Activated T-cell treated with anti-CD3 and anti-CD28 coated beads, Interleukin-2, amount 50 U/mL, for 24 hours (primary cell): ENCODE measurements around the gene CELF6.

Experiments used
- DNase-seq: peaks from one replicate; pipeline ENCODE4 v3.0.0-alpha.2; 2020
- H3K27ac Mint-ChIP-seq: 2 replicates; pipeline ENCODE4 v1.8.0; 2020; ENCODE audit warnings: mild to moderate bottlenecking, mixed read lengths
- H3K27me3 Mint-ChIP-seq: 2 replicates; pipeline ENCODE4 v1.8.0; 2020; ENCODE audit warnings: mixed read lengths
- H3K36me3 Mint-ChIP-seq: 2 replicates; pipeline ENCODE4 v1.8.0; 2020; ENCODE audit warnings: low read depth, mixed read lengths
- H3K4me1 Mint-ChIP-seq: 2 replicates; pipeline ENCODE4 v1.8.0; 2020; ENCODE audit warnings: low read depth, mixed read lengths
- H3K4me3 Mint-ChIP-seq: 2 replicates; pipeline ENCODE4 v1.8.0; 2020; ENCODE audit warnings: mild to moderate bottlenecking, moderate library complexity, mixed read lengths
- H3K9me3 Mint-ChIP-seq: 2 replicates; pipeline ENCODE4 v1.8.0; 2020; ENCODE audit warnings: mixed read lengths

The CELF6 gene

DNA sequence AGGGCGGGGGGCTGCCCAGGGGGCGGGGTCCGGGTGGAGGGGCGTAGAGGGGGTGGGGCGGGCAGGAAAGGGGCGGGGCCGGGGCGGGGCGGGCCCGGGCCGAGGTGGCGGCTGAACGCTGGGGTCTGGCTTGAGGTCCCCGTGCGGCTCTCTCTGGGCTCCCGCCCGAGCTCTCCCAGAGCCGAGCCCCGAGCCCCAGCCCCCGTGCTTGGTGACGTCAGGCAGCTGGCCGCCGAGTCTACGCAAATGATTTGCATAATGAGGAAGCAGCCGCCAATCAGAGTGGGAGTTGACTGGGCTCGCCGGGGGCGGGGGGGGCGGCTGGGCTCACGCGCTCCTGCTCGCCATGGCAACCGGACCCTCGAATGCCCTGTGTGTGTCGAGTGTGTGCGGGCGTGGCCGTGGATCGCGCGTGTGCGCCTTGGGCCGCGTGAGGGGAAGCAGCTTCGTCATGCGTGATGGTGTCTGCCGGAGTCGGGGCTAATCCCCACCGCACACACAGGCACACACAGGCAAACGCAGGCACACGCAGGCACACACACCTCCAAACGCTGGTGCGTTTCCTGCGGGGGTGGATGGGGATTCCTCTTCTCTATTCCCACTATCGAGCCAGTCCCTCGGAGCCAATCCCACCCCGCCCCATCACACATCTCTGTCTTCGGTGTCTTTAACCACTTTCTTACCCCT is at the start of gene CELF6:
CELF6 (minus strand) TSS at position 173 of the 687 bp plus-strand sequence. CDS start 283 bp downstream, outside the sequence.
- H3K27me3 Mint-ChIP-seq, result peaks cover 8% of the 10 kb centered on the region
- DNase-seq, result peak; percentile 78
- peaks cover 21% of the 10 kb centered on the region for H3K4me1 Mint-ChIP-seq
- H3K9me3 Mint-ChIP-seq, result peaks cover 3% of the 10 kb centered on the region
- H3K36me3 Mint-ChIP-seq, result peaks cover 7% of the 10 kb centered on the region
- peak within 1 kb of the TSS; percentile 80 for H3K4me3 Mint-ChIP-seq
- peak within 1 kb of the TSS; percentile 27 for H3K27ac Mint-ChIP-seq

DNA sequence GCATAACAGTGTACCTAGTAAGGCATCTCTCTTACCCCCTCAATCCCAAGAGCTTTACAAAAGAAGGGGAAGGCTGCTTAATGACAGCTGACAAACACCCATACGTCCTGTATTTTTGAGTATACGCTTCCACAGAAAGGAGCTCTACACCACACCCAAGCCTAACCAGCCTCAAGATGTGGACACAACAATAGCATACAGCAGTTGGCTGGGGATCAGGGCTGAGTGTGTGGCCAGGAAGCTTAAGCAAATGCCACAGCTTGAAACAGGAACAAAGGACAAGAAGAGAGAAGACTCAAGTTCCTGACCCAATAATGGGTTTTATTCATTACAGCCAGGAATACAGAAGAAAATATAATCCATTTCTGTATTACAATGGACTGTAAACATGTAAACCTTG is 48.9 kb upstream of the CELF6 start:
- H3K27me3 Mint-ChIP-seq, result no peaks in the 10 kb centered on the region
- H3K27ac Mint-ChIP-seq, result no peak overlapping the region
- H3K36me3 Mint-ChIP-seq, result peaks cover 62% of the 10 kb centered on the region
- DNase-seq, result no peak
- peaks cover 62% of the 10 kb centered on the region for H3K4me1 Mint-ChIP-seq
- no peaks in the 10 kb centered on the region for H3K9me3 Mint-ChIP-seq
- H3K4me3 Mint-ChIP-seq, result no peak overlapping the region

DNA sequence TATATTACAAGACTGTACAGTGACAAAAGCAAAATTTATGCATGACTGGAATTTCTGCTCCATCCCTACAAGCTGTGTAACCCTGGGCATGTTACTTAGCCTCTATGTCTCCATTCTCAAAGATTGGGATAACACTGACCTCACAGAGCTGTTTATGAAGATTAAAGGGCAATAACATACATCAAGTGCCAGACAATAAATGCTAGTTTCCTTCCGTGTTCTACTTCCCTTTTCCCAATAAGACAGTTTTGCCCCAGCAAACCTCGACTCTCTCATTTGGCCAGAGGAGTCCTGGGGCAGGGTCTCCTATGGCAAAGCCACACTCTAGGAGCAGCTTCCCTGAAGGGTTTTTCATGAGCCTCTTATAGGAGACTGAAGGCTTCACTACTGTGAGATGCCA is 48.4 kb upstream of the CELF6 start:
- H3K9me3 Mint-ChIP-seq, result no peaks in the 10 kb centered on the region
- H3K27ac Mint-ChIP-seq, result no peak overlapping the region
- no peak for DNase-seq
- peaks cover 59% of the 10 kb centered on the region for H3K36me3 Mint-ChIP-seq
- H3K4me3 Mint-ChIP-seq, result no peak overlapping the region
- H3K4me1 Mint-ChIP-seq, result peaks cover 58% of the 10 kb centered on the region
- no peaks in the 10 kb centered on the region for H3K27me3 Mint-ChIP-seq

GRCh38 chr15:72365844-72366243 is 45.9 kb upstream of the CELF6 start:
- H3K4me3 Mint-ChIP-seq, result no peak overlapping the region
- no peaks in the 10 kb centered on the region for H3K27me3 Mint-ChIP-seq
- DNase-seq, result no peak

DNA sequence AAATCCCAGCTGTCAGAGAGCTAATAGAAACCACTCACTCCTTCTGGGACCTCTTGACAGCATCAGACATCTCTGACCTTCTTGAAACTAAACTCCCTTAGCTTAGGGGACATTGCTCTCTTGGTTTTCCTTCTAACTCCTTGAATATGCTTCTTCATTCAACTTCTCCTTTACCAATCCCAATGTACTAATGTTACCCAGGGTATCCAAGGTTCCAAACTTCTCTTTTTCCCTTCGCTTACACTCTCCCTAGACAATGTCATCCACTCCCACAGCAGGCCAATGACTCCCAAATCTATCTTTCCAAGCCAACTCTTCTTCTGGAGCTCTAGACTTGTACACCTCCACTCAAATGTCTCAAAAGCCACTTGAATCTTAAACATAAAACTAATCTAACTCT is 41.2 kb upstream of the CELF6 start:
- no peak for DNase-seq
- no peaks in the 10 kb centered on the region for H3K9me3 Mint-ChIP-seq
- peaks cover 22% of the 10 kb centered on the region for H3K36me3 Mint-ChIP-seq

More at GRCh38 chr15:72365844-72366243, 45.9 kb upstream of the CELF6 start:
- Mint-ChIP-seq H3K36me3 (peaks cover 46% of the 10 kb centered on the region), H3K9me3 (no peaks in the 10 kb centered on the region), H3K4me1 (peaks cover 42% of the 10 kb centered on the region), H3K27ac (peak overlapping the region; percentile 16)

GRCh38 chr15:72358650-72359171 is 38.8 kb upstream of the CELF6 start:
- H3K4me3 Mint-ChIP-seq, result no peak overlapping the region
- DNase-seq, result no peak
- peaks cover 38% of the 10 kb centered on the region for H3K36me3 Mint-ChIP-seq
- no peaks in the 10 kb centered on the region for H3K9me3 Mint-ChIP-seq
- peaks cover 14% of the 10 kb centered on the region for H3K4me1 Mint-ChIP-seq
- H3K27ac Mint-ChIP-seq, result peak overlapping the region; percentile 19
- no peaks in the 10 kb centered on the region for H3K27me3 Mint-ChIP-seq

More for the DNA sequence above, 41.2 kb upstream of the CELF6 start:
- H3K4me1 Mint-ChIP-seq, result peaks cover 24% of the 10 kb centered on the region
- H3K4me3 Mint-ChIP-seq, result no peak overlapping the region
- no peaks in the 10 kb centered on the region for H3K27me3 Mint-ChIP-seq
- H3K27ac Mint-ChIP-seq, result no peak overlapping the region

DNA sequence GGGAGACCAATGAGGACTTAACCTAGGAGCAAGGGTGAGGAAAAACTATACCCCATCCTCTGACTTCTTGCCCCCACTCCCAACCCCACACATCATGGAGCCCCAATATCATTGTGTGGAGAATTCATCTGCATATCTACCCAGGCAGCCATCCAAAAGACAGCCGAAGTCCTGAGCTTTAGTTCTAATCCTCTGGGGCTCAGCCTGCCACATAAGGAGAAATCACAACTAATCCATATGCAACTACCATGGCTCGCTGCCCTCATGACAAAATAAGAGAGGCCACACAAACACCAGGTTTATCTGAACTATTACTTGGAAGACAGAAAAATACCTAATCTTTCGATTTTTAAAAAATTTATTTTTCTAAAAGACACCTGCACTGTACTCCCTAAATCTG is 38.2 kb upstream of the CELF6 start:
- Mint-ChIP-seq H3K27me3 (no peaks in the 10 kb centered on the region), H3K4me1 (peaks cover 14% of the 10 kb centered on the region), H3K4me3 (no peak overlapping the region), H3K9me3 (no peaks in the 10 kb centered on the region), H3K36me3 (peaks cover 44% of the 10 kb centered on the region), H3K27ac (no peak overlapping the region)
- DNase-seq, result no peak

DNA sequence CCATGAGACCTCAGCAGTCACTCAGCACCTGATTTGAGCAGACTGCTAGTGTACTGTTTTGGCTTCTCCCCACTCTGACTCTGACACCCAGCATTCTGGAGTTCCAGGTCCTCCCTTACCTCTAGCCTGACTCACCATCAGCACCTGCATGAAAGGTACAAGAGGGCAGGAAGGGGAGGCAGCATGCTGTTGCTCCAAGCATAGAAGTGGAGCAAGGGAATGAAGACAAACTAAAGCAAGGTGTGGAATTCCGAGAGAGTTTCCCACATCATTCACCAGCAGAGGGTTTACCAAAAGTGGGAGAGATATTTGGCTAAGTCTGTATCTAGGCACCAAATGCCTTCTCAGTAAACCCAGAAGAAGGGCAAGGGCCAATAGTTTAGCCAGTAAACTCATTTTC is 34.5 kb upstream of the CELF6 start:
- Mint-ChIP-seq H3K9me3 (no peaks in the 10 kb centered on the region), H3K27ac (no peak overlapping the region), H3K36me3 (peaks cover 79% of the 10 kb centered on the region), H3K27me3 (no peaks in the 10 kb centered on the region), H3K4me3 (no peak overlapping the region), H3K4me1 (peaks cover 14% of the 10 kb centered on the region)
- DNase-seq, result no peak

DNA sequence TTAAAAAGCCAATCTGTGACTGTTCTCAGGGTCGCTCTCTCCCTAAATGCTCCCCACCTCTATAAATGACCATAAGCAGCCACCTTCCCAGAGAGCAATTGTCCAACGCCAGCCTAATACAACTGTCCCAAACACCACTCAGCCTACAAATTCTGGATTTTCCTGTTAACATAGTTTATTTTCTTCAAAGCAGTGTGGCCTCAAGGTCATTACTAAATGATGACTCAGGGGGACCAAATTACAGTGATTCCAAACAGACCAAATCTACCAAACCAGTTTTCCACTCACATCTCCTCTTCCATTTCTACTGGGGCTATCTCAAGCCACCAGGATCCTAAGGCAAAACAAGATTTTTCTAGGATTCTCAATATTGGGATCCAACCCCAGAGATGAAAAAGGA is 33.3 kb upstream of the CELF6 start:
- Mint-ChIP-seq H3K27ac (peak overlapping the region; percentile 38), H3K4me3 (no peak overlapping the region), H3K9me3 (no peaks in the 10 kb centered on the region), H3K36me3 (peaks cover 91% of the 10 kb centered on the region), H3K27me3 (no peaks in the 10 kb centered on the region), H3K4me1 (peaks cover 4% of the 10 kb centered on the region)
- no peak for DNase-seq

DNA sequence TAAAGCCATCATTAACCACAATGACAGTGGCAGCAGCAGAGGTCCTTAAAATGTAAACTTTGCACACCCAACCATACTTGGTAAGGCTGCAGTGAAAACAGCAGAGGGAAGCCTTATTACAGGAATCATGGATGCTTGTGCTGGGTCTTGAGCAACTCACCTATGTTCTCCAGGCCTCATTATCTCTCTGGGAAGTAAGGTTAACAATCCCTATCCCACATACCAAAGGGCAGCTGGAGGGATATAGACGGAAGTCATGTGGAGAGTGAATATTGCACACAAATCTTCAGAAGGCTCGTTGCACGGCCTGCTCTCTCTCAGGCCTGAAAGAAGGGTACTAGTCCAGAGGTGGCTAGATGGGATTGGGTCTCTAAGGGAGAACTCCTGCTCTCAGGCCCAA is 25.8 kb upstream of the CELF6 start:
- H3K27ac Mint-ChIP-seq, result no peak overlapping the region
- DNase-seq, result no peak
- no peak overlapping the region for H3K4me3 Mint-ChIP-seq
- H3K4me1 Mint-ChIP-seq, result no peaks in the 10 kb centered on the region
- H3K27me3 Mint-ChIP-seq, result no peaks in the 10 kb centered on the region
- H3K9me3 Mint-ChIP-seq, result no peaks in the 10 kb centered on the region
- peaks cover 80% of the 10 kb centered on the region for H3K36me3 Mint-ChIP-seq

DNA sequence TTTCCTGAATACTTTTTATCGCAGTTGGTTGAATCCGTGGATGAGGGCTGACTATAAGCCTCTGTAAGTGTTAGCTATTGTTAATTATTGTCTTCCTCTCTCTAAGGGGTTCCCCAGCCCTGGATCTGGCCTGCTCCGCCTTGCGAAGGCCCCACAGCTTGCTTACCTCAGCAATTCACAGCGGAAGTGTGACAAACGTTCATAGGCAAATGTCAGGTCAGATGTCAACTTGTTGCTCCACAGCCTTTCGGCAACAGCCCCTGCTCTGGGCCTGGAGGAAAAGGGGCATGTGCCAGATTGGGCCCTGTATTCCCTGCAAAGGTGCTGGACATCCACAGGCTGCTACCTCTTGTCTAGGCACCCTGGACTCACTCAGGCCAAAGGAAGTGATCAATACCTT is 25.3 kb upstream of the CELF6 start:
- no peak overlapping the region for H3K27ac Mint-ChIP-seq
- no peak overlapping the region for H3K4me3 Mint-ChIP-seq
- no peaks in the 10 kb centered on the region for H3K9me3 Mint-ChIP-seq
- no peak for DNase-seq
- H3K36me3 Mint-ChIP-seq, result peaks cover 78% of the 10 kb centered on the region
- H3K27me3 Mint-ChIP-seq, result no peaks in the 10 kb centered on the region
- no peaks in the 10 kb centered on the region for H3K4me1 Mint-ChIP-seq

DNA sequence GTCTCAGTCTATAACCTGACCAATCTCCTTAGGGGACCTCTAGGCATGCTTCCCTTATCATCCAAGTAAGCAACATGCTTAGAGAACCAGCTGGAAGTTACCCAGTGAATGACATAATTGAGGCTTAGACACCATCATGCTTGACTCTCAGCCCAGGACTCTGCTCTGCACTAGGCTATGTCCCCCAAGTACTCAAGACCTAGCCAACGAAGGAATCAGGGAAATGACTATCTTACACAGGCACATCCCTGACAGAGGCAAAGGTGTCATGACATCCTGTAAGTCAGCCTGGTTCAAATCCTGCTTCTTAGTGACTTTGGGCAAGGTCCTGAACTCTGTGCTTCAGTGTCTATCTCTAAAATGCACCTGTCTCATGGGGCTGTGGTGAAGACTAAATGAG is 24.6 kb upstream of the CELF6 start:
- Mint-ChIP-seq H3K27ac (no peak overlapping the region), H3K36me3 (peaks cover 74% of the 10 kb centered on the region), H3K4me1 (no peaks in the 10 kb centered on the region), H3K27me3 (no peaks in the 10 kb centered on the region), H3K9me3 (no peaks in the 10 kb centered on the region), H3K4me3 (no peak overlapping the region)
- DNase-seq, result no peak

- peak; percentile 42 for DNase-seq
- Mint-ChIP-seq H3K4me3 (no peak overlapping the region), H3K9me3 (no peaks in the 10 kb centered on the region), H3K4me1 (no peaks in the 10 kb centered on the region), H3K27ac (no peak overlapping the region), H3K27me3 (no peaks in the 10 kb centered on the region), H3K36me3 (peaks cover 69% of the 10 kb centered on the region)
Observed at GRCh38 chr15:72342385-72342784, 22.4 kb upstream of the CELF6 start.

- Mint-ChIP-seq H3K27me3 (no peaks in the 10 kb centered on the region), H3K9me3 (no peaks in the 10 kb centered on the region), H3K36me3 (peaks cover 61% of the 10 kb centered on the region), H3K27ac (no peak overlapping the region), H3K4me3 (no peak overlapping the region), H3K4me1 (no peaks in the 10 kb centered on the region)
- DNase-seq, result no peak
Observed at GRCh38 chr15:72341361-72341760, 21.4 kb upstream of the CELF6 start.

- Mint-ChIP-seq H3K36me3 (peaks cover 51% of the 10 kb centered on the region), H3K27ac (no peak overlapping the region), H3K4me1 (no peaks in the 10 kb centered on the region), H3K4me3 (no peak overlapping the region), H3K27me3 (no peaks in the 10 kb centered on the region), H3K9me3 (no peaks in the 10 kb centered on the region)
- DNase-seq, result no peak
Observed at GRCh38 chr15:72340366-72340765, 20.4 kb upstream of the CELF6 start.
